Motor neuron (in vitro differentiated cells): ENCODE measurements around the gene CYTH4. TPM values are rescaled to one million over a fixed set of nuclear protein-coding genes. Genes with fewer than 3 reads are reported as not detected.
A peak's percentile ranks its signal among the peaks of the same experiment; 100 is the strongest.

Experiments used
- ATAC-seq, 8 experiments: fragments of 200-7000 bp; cut with Tn5 transposase; replicated peaks in 6 of 8; 2 replicates each; pipeline ENCODE4 v1.8.0; 2021; ENCODE audit warnings: mild to moderate bottlenecking in 8 of 8, moderate library complexity in 8 of 8
- H3K27ac ChIP-seq, 2 donors: fragments of 250-450 bp; sonication (Bioruptor Pico); 2 replicates each; pipeline ENCODE4 v1.9.0; 2021; ENCODE audit warnings: antibody characterized with exemption in 2 of 2, mild to moderate bottlenecking in 2 of 2, moderate library complexity in 1 of 2
- H3K4me1 ChIP-seq, 2 donors: fragments of 250-450 bp; sonication (Bioruptor Pico); replicated peaks in 1 of 2; 2 replicates each; pipeline ENCODE4 v1.6.1; 2021; ENCODE audit warnings: antibody characterized with exemption in 2 of 2, mild to moderate bottlenecking in 2 of 2, moderate library complexity in 1 of 2
- H3K4me3 ChIP-seq, 5 donors: fragments of 250-450 bp; sonication (Bioruptor Pico); 2 replicates each; pipeline ENCODE4 v1.9.0; 2021; ENCODE audit warnings: antibody characterized with exemption in 5 of 5, mild to moderate bottlenecking in 5 of 5, moderate library complexity in 4 of 5
- WGBS, 10 experiments: fragments of 450-650 bp; shearing (Covaris generic); methylation state at CpG; one replicate each; pipeline ENCODE4 v1.0.0; 2022; 5-methylcytosine and 5-hydroxymethylcytosine counted together
- in situ Hi-C, 9 experiments: fragments of 400-800 bp; cut with MboI; loops; one replicate each; pipeline ENCODE4 v1.15.0; 2021; ENCODE audit warnings: low sequenced_read_pairs in 9 of 9, low pct_unique_long_range_greater_than_20kb in 2 of 9; ENCODE audit not compliant: unreplicated experiment in 9 of 9
- total RNA-seq, 8 experiments: library from RNA; unstranded; fragments of 300-600 nt; gene quantifications; 2 replicates each; pipeline versions ENCODE4 v1.2.3 to v1.2.4, GENCODE V29; 2022

The CYTH4 gene
- total RNA-seq, 8 experiments from 2014 or later = 0.50 to 2.9 (median 1.6) TPM; not detected in 3

DNA sequence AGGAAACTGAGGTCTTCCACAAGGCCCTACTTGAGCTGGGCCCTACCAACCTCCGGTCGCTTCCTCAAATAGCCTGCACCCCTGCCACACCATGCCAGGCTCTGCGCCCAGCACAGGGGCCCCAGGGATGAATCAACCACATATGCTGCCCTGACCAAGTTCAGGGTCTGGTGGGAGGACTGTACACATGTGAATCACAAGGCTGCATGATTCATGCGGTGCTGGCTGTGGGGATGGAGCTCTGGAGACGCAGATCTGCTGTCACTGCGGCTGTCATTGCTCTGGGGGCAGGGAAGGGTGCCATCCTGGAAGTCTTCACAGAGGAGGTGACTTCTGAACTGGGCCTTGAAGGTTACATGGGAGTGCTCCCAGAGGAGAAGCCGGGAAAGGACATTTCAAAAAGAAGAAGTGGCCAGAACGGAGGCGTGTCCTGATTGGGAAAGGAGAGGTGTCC, 21.5 kb downstream of the CYTH4 start:
- peak in 7 of 8 experiments; percentile 42 to 84 (median 65) for ATAC-seq
- in situ Hi-C loops = no loop called here
- 20 to 91% (median 87%) methylated on average over 1 to 6 of the region's 9 CpGs; no CpG with 5 or more reads in 6 of the 10 experiments for WGBS, 10 experiments
- Histone ChIP-seq H3K4me1 (peaks cover 7 to 13% of the 10 kb centered on the region in 2 donors), H3K27ac (no peak overlapping the region), H3K4me3 (no peak overlapping the region)

DNA sequence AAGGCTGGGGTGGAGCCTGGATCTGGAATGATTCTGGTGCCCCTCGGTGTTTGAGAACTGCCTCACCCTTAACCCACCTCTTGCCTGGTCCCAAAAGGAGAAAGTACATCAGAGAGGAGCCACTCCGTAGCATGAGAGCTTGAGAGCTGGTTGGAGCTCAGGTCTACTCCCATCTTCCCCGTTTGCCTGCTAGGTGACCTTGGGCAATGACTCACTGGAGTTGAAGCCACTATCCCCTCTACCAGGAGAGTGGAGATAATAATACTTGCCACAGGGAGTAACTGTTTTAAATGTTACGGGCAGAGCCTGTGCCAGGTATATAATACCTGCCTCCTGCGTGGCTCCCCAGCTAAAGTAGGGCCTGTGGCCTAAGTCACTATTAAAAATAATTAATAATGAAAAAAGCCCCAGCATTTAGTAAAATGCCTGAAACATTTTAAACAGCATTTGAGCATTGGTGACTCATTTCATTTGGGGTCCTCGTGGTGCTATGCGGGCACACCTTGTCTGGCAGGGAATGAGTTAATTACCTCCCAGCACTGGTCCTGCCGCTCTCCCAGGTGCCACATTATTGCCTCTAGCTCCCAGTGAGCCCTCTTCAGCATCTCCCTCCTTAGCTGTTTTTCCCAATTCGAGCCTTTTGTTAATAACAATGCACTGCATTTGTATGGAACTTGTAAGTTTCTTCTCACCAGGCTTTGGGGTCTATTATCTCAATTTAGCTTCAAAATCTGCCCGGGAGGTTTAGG, 22.5 kb downstream of the CYTH4 start:
- Histone ChIP-seq H3K4me1 (peaks cover 7 to 13% of the 10 kb centered on the region in 2 donors), H3K4me3 (no peak overlapping the region), H3K27ac (no peak overlapping the region)
- no peak for ATAC-seq
- 0 to 75% (median 38%) methylated on average over 1 to 9 of the region's 10 CpGs; no CpG with 5 or more reads in 1 of the 10 experiments for WGBS, 10 experiments
- in situ Hi-C loops = no loop called here

- in situ Hi-C loops = no loop called here
- Histone ChIP-seq H3K4me1 (peaks cover 7 to 13% of the 10 kb centered on the region in 2 donors), H3K27ac (no peak overlapping the region), H3K4me3 (no peak overlapping the region)
- 100% methylated on average over 1 of the region's 2 CpGs; no CpG with 5 or more reads in 9 of the 10 experiments for WGBS, 10 experiments
- no peak for ATAC-seq
These were observed 23.6 kb downstream of the CYTH4 start for GRCh38 chr22:37305887-37306286.

GRCh38 chr22:37306494-37306829, 24.2 kb downstream of the CYTH4 start:
- WGBS, 10 experiments = 39 to 100% (median 95%) methylated on average over 1 to 5 of the region's 6 CpGs; no CpG with 5 or more reads in 3 of the 10 experiments
- in situ Hi-C loops = no loop called here
- Histone ChIP-seq H3K27ac (peak overlapping the region in 1 of 2 donors; percentile 65), H3K4me1 (peaks cover 7 to 13% of the 10 kb centered on the region in 2 donors), H3K4me3 (no peak overlapping the region)
- no peak for ATAC-seq

DNA sequence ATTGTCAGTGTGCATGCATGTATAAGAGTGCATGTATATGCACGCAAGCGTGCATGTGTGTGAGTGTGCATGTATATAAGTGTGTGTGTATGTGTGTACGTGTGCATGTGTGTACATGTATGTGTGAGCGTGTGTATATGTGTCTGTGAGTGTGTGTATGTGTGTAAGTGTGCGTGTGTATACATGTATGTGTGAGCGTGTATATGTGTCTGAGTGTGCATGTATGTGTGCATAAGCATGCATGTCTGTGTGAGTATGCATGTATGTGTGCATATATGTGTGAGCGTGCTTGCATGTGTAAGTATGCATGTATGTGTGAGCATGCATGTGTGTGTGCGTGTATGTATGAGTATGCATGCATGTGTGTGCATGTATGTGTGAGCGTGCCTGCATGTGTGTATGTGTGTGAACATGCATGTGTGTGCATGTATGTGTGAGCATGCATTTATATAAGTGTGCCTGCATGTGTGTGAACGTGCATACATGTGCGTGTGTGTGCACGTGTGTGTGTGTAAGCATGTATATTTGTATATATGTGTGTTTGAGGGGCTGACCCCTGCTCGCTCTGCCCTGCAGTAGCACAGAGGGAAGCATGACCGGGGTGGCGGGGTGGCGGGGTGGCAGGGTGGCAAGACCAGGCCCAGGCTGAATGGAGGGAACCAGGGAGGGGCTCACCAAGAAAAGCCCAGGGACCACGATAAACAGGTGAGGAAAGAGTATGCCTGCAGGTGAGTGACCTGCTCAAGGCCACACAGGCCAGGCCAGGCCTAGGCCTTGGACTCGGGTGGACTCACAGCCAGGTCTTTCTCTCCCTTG, 26.3 kb downstream of the CYTH4 start:
- H3K27ac ChIP-seq = no peak overlapping the region
- no peak for ATAC-seq
- H3K4me1 ChIP-seq = peaks cover 7 to 13% of the 10 kb centered on the region in 2 donors
- WGBS, 10 experiments = 77 to 100% (median 94%) methylated on average over 1 to 8 of the region's 18 CpGs; no CpG with 5 or more reads in 2 of the 10 experiments
- no peak overlapping the region for H3K4me3 ChIP-seq
- in situ Hi-C loops = no loop called here

DNA sequence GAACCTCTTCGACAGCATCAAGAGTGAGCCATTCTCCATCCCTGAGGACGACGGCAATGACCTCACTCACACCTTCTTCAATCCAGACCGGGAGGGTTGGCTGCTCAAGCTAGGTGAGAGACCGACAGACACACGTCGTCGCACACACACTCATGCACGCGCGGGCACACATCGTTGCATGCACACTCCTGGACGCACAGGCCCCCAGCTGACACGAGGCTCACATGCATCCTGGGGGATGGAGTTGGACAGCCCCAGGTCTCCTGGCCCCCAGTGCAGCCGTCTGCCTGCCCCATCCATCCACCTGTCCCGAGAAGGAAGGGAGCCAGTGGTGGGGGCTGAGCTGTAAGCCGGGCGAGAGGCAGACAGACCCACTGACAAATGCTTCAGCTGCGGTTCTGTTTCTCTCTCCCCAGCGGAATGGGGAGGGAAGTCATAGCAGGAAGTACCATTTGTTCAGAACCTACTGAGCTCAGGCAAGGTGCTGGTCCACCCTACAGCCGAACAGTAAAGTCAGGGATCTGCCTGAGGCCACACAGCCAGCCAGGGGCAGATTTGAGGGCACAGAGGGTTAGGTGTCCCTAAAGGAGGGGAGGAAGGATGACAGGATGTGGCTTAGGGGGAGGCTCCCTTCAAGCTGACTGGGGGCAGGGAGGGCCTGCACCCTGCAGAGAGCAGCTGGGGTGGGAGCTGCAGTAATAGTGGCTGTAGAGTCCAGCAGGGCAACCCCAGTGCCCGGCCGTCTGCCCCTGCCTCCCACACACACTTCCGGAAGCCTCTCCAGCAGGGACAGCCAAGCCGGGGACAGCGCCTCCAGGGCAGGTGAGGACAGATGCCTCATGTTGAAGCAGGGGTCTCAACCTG, 27.1 kb downstream of the CYTH4 start:
- WGBS, 10 experiments = 41 to 100% (median 92%) methylated on average over 1 to 4 of the region's 26 CpGs; no CpG with 5 or more reads in 4 of the 10 experiments
- in situ Hi-C loops = loop anchor here in 5 of 9 experiments (10.0 kb wide), 3 partner anchors 125 to 255 kb away; partner anchors contain the start of gene CDC42EP1 (in 1 of the 5)
- Histone ChIP-seq H3K4me3 (no peak overlapping the region), H3K4me1 (peaks cover 7 to 13% of the 10 kb centered on the region in 2 donors), H3K27ac (no peak overlapping the region)
- peak in 1 of 8 experiments; percentile 6 for ATAC-seq

DNA sequence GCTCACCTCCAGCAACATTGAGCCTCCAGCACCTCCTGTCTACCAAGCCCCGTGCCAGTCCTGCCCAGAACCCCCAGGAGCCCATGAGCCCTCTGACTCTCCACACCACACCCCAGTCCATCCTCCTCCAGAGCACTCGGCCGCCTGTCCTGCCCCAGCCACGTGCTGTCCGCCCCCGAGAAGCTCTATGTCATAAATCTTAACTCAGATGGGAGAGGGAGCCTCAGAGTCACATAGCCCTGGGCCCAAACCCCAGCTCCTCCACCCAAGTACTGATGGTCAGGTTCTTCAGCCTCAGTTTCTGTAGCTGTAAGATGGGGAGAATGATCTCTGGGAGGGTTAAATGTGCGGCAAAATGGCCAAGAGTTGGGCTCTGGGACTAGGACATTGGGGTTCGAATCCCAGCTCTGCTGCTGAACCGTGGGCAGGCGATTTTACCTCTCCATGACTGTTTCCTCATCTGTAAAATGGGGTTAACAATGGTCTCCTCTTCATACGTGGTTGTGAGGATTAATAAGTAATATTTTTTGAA, 27.8 kb downstream of the CYTH4 start:
- in situ Hi-C loops = loop anchor here in 5 of 9 experiments (10.0 kb wide), 3 partner anchors 125 to 255 kb away; partner anchors contain the start of gene CDC42EP1 (in 1 of the 5)
- WGBS, 10 experiments = 20 to 80% (median 61%) methylated on average over 1 to 8 of the region's 11 CpGs; no CpG with 5 or more reads in 3 of the 10 experiments
- no peak overlapping the region for H3K27ac ChIP-seq
- H3K4me3 ChIP-seq = no peak overlapping the region
- ATAC-seq = peak in 1 of 8 experiments; percentile 6
- peaks cover 7 to 13% of the 10 kb centered on the region in 2 donors for H3K4me1 ChIP-seq

GRCh38 chr22:37310815-37311595, 28.7 kb downstream of the CYTH4 start:
- Histone ChIP-seq H3K4me1 (peaks cover 7 to 13% of the 10 kb centered on the region in 2 donors), H3K27ac (no peak overlapping the region), H3K4me3 (no peak overlapping the region)
- ATAC-seq = no peak
- in situ Hi-C loops = loop anchor here in 5 of 9 experiments (10.0 kb wide), 3 partner anchors 124 to 254 kb away; partner anchors contain the start of gene CDC42EP1 (in 1 of the 5)
- WGBS, 10 experiments = 80 to 100% (median 90%) methylated on average over 1 to 7 of the region's 25 CpGs; no CpG with 5 or more reads in 4 of the 10 experiments

GRCh38 chr22:37311761-37312312, 29.5 kb downstream of the CYTH4 start:
- ATAC-seq = no peak
- WGBS, 10 experiments = 62 to 100% (median 90%) methylated on average over 1 to 6 of the region's 19 CpGs; no CpG with 5 or more reads in 5 of the 10 experiments
- in situ Hi-C loops = loop anchor here in 5 of 9 experiments (10.0 kb wide), 3 partner anchors 123 to 253 kb away; partner anchors contain the start of gene CDC42EP1 (in 1 of the 5)
- Histone ChIP-seq H3K4me1 (peaks cover 6 to 11% of the 10 kb centered on the region in 2 donors), H3K4me3 (no peak overlapping the region), H3K27ac (no peak overlapping the region)

- H3K27ac ChIP-seq = no peak overlapping the region
- no peak overlapping the region for H3K4me3 ChIP-seq
- 69 to 100% (median 93%) methylated on average over 1 to 6 of the region's 9 CpGs; no CpG with 5 or more reads in 7 of the 10 experiments for WGBS, 10 experiments
- no peak for ATAC-seq
- in situ Hi-C loops = loop anchor here in 5 of 9 experiments (10.0 kb wide), 3 partner anchors 122 to 252 kb away; partner anchors contain the start of gene CDC42EP1 (in 1 of the 5)
- H3K4me1 ChIP-seq = peaks cover 0 to 7% of the 10 kb centered on the region in 2 donors
These were observed 30.4 kb downstream of the CYTH4 start for GRCh38 chr22:37312549-37313183.
